Type B pancreatic cell (in vitro differentiated cells): ENCODE measurements around the gene LONP2. TPM values are rescaled to one million over a fixed set of nuclear protein-coding genes. Genes with fewer than 3 reads are reported as not detected.
A peak's percentile ranks its signal among the peaks of the same experiment; 100 is the strongest.

Experiments used
- DNase-seq: peaks from one replicate; pipeline ENCODE4 v3.0.0; 2021; ENCODE audit warnings: mixed read lengths; ENCODE audit not compliant: unreplicated experiment; ENCODE audit errors: extremely low spot score
- H3K27ac Mint-ChIP-seq: 2 replicates; pipeline ENCODE4 v1.8.0; 2021; ENCODE audit warnings: mild to moderate bottlenecking, mixed read lengths
- H3K27me3 Mint-ChIP-seq: 2 replicates; pipeline ENCODE4 v1.8.0; 2021; ENCODE audit warnings: mixed read lengths
- H3K36me3 Mint-ChIP-seq: 2 replicates; pipeline ENCODE4 v1.8.0; 2021; ENCODE audit warnings: mixed read lengths
- H3K4me1 Mint-ChIP-seq: one replicate; pipeline ENCODE4 v1.8.0; 2021; ENCODE audit warnings: mixed read lengths; ENCODE audit not compliant: unreplicated experiment
- H3K4me3 Mint-ChIP-seq: 2 replicates; pipeline ENCODE4 v1.8.0; 2021; ENCODE audit warnings: mild to moderate bottlenecking, mixed read lengths
- H3K9me3 Mint-ChIP-seq: 2 replicates; pipeline ENCODE4 v1.8.0; 2021; ENCODE audit warnings: mixed read lengths
- total RNA-seq: library from RNA; stranded (reverse); gene quantifications from 2 replicates; pipeline ENCODE4 v1.2.1, GENCODE V29; 2021; ENCODE audit warnings: low replicate concordance
- TF ChIP-seq, protein P1 (sequence below): fragments of 200-600 bp; sonication (generic); conservative IDR thresholded peaks from 2 replicates; pipeline ENCODE4 v1.5.0; 2021; ENCODE audit warnings: antibody characterized with exemption, mild to moderate bottlenecking

LONP2 gene
- total RNA-seq, 1 donor from 2014 or later = 65.5 TPM

DNA sequence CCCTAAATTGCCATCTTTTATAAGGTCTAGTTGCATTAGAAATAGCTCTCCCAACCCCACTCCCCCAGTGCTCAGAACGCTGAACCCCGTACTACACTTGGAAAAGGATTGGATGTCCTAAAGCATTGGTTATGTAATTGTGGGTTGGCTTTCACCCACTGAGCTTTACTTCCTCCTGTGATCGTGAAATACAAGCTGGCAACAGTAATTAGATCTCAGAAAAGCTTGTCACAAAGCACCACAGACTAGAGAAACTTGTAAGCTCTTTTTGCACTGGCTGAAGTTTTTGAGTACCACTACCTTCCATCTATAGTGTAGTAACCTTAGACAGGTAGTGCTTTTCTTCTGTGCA lies 86.7 kb downstream of the LONP2 start:
- peaks cover 31% of the 10 kb centered on the region for H3K36me3 Mint-ChIP-seq
- TF ChIP-seq, protein P1, sequence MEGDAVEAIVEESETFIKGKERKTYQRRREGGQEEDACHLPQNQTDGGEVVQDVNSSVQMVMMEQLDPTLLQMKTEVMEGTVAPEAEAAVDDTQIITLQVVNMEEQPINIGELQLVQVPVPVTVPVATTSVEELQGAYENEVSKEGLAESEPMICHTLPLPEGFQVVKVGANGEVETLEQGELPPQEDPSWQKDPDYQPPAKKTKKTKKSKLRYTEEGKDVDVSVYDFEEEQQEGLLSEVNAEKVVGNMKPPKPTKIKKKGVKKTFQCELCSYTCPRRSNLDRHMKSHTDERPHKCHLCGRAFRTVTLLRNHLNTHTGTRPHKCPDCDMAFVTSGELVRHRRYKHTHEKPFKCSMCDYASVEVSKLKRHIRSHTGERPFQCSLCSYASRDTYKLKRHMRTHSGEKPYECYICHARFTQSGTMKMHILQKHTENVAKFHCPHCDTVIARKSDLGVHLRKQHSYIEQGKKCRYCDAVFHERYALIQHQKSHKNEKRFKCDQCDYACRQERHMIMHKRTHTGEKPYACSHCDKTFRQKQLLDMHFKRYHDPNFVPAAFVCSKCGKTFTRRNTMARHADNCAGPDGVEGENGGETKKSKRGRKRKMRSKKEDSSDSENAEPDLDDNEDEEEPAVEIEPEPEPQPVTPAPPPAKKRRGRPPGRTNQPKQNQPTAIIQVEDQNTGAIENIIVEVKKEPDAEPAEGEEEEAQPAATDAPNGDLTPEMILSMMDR = no peak
- DNase-seq = no peak
- no peaks in the 10 kb centered on the region for H3K9me3 Mint-ChIP-seq
- no peak overlapping the region for H3K4me3 Mint-ChIP-seq
- H3K27ac Mint-ChIP-seq = no peak overlapping the region
- no peaks in the 10 kb centered on the region for H3K27me3 Mint-ChIP-seq
- H3K4me1 Mint-ChIP-seq = no peaks in the 10 kb centered on the region

GRCh38 chr16:48332978-48333377 lies 88.9 kb downstream of the LONP2 start:
- Mint-ChIP-seq H3K4me1 (peaks cover 6% of the 10 kb centered on the region), H3K27me3 (no peaks in the 10 kb centered on the region), H3K27ac (no peak overlapping the region), H3K36me3 (peaks cover 42% of the 10 kb centered on the region), H3K4me3 (no peak overlapping the region), H3K9me3 (peaks cover 5% of the 10 kb centered on the region)
- no peak for DNase-seq
- TF ChIP-seq, protein P1 = no peak

DNA sequence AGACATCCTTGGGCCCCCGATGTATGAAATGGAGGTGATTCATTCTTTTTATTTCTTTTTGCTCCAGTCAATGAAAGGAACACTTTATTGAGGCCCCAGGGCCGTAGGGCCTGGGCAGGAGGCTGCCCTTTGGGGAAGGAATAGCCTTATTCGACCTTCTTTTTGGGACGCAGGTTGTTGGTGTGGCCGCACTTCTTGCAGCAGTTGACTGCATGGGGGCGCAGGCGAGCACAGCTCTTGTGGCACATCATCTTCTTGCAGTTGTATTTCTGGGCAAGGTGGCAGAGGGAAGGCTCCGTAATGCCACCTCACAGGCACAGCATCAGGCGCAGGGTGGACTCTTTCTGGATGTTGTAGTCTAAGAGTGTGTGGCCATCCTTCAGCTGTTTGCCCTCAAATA lies 90.2 kb downstream of the LONP2 start:
- no peaks in the 10 kb centered on the region for H3K27me3 Mint-ChIP-seq
- no peak overlapping the region for H3K27ac Mint-ChIP-seq
- no peak overlapping the region for H3K4me3 Mint-ChIP-seq
- peaks cover 5% of the 10 kb centered on the region for H3K9me3 Mint-ChIP-seq
- no peak for DNase-seq
- TF ChIP-seq, protein P1 = no peak
- H3K36me3 Mint-ChIP-seq = peaks cover 50% of the 10 kb centered on the region
- peaks cover 6% of the 10 kb centered on the region for H3K4me1 Mint-ChIP-seq

- DNase-seq = no peak
- TF ChIP-seq, protein P1 = no peak
- Mint-ChIP-seq H3K27ac (peak overlapping the region; percentile 83), H3K4me1 (peaks cover 6% of the 10 kb centered on the region), H3K9me3 (peaks cover 5% of the 10 kb centered on the region), H3K27me3 (no peaks in the 10 kb centered on the region), H3K4me3 (no peak overlapping the region), H3K36me3 (peaks cover 56% of the 10 kb centered on the region)
Observed at GRCh38 chr16:48335961-48336360, 91.9 kb downstream of the LONP2 start.

DNA sequence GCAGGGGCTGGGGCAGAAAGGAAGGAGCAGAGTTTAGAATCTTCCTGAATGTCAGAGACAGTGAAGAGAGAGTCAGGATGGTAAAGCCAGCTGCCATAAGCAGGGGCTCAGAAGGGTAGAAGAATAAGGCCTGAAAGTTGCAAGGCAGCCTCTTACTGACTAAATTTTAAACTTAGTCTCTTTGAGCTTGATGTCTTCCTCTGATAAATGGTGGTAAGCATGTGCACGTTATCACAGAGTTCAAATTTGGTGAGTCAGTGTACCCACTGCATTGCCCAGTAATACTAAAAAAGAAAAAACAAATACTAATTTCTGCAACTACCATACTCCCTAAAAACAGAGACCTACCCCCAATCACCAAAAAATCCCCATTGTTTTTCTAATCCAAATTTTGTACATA lies 96.0 kb downstream of the LONP2 start:
- H3K36me3 Mint-ChIP-seq = peaks cover 52% of the 10 kb centered on the region

More for the DNA sequence above, 96.0 kb downstream of the LONP2 start:
- no peak for DNase-seq
- H3K4me3 Mint-ChIP-seq = no peak overlapping the region
- H3K4me1 Mint-ChIP-seq = peaks cover 6% of the 10 kb centered on the region
- no peaks in the 10 kb centered on the region for H3K27me3 Mint-ChIP-seq
- TF ChIP-seq, protein P1 = no peak
- peaks cover 5% of the 10 kb centered on the region for H3K9me3 Mint-ChIP-seq
- H3K27ac Mint-ChIP-seq = no peak overlapping the region
